ENCODE data around the gene BPIFA2. TPM values are rescaled to one million over a fixed set of nuclear protein-coding genes. Genes with fewer than 3 reads are reported as not detected.
"Not testable (repeated sequence)": the region's sequence is repeated elsewhere in the genome, so short reads cannot be mapped to it uniquely, and the experiment has no call there.

The BPIFA2 gene
- polyA plus RNA-seq, 3 donors = not detected

DNA sequence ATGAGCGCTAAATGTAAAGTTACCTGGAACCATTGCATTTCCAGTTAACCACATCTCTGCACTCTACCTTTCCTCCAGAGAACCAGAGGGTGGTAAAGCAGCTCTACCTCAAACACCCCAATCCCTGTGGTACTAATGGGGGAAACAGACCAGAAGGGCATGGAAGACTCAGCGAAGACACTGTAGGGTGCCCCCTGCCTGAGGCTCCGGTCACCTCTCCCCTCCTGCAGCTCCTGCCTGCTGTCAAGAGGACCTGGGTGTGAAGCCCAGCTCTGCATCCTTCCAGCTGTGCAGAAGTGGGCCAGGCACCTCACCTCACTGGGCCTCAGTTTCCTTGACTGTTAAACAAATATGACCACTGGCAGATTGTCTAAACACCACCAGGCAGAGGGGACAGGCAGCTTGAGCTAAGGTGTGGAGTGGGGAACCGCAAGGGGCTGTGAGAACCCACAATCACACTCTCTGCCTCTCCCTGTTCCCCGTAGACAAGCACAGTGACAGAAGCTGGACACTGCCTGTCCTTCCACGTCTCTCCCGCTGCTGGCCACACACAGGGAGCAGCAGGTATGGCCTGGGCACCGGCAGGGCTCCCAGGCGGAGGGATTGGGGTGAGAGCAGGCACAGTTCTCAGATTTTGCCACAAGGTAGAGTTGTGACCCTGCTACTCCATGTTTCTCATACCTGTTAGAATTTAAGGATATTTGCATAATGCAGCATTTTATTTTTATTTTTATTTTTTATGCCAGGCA lies 9.1 kb upstream of the BPIFA2 start:
- DNase-seq (ENCODE audit: extremely low read depth in 1 of 11, low read depth in 9 of 11, low spot score in 4 of 11) = no peak

DNA sequence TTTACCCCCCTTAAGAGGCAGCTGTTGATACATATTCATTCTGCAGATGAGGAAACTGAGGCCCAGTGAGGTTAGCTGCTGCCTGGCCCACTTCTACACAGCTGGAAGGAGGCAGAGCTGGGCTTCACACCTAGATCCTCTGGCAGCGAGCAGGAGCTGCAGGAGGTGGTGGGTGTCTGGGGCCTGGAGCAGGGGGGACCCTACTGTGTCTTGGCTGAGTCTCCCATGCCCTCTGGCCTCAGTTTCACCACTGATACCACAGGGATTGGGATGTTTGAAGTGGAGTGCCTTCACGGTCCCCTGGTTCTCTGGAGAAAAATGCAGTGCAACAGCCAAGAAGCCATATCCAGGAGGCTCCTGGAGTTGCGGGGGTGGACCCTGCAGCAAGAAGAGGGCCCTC lies 8.2 kb upstream of the BPIFA2 start:
- no peak for DNase-seq (ENCODE audit: extremely low read depth in 1 of 11, low read depth in 9 of 11, low spot score in 4 of 11)

DNA sequence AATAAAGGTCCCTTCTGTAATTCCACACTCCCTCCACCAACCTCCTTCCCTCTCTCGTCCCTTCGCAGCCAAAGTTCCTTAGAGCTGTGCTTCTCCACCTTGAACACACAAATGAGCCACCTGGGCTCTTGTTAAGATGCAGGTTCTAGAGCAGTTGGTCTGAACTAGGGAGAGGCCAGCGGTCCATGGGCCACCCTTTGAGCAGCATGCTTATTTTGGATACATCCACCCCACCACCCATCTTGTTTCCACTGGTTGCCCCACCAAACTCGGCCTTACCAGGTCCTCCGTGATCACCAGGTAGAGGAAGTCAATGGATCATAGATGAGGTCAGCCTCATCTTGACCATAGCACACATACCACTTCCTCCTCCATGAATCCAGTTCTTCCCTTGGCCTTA lies 7.3 kb upstream of the BPIFA2 start:
- no peak for DNase-seq (ENCODE audit: extremely low read depth in 1 of 11, low read depth in 9 of 11, low spot score in 4 of 11)

DNA sequence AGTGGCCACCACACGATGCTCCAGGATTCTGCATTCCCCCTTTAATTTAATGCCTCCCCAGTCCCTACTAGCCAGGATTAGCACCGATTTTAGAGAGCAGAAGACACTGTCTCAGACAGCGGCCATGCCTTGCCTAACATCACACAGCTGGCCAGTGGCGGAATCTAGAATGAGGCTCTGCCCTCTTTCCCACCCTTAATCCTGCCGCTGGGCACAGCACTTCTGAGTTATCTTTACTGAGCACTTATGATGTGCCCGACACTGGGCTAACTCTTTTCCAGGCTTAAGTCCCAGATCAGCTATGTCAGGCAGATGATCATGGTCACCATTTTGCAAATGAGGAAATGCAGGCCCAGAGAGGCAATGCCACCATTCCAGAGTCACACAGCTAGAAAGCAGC lies 5.6 kb upstream of the BPIFA2 start:
- DNase-seq (ENCODE audit: extremely low read depth in 1 of 11, low read depth in 9 of 11, low spot score in 4 of 11) = no peak

DNA sequence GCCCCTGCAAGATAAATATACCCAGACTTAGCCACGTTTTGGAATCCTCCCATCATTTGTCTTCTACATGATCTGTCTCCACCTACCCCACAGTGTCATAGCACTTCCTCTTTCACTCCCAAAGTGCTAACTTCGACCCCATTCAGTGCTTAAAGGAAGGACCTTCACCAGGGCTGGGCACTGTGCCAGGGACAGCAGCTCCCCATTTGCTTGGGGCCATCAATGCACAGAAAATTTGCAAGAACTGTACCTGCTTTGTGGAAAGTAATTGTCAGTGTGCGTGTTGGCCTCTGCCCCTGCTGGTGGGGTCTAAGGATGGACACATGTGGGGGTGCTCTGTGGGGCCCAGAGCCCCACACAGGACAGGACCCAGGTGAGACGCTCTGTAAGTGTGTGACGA lies 5.2 kb upstream of the BPIFA2 start:
- DNase-seq (ENCODE audit: extremely low read depth in 1 of 11, low read depth in 9 of 11, low spot score in 4 of 11) = no peak

DNA sequence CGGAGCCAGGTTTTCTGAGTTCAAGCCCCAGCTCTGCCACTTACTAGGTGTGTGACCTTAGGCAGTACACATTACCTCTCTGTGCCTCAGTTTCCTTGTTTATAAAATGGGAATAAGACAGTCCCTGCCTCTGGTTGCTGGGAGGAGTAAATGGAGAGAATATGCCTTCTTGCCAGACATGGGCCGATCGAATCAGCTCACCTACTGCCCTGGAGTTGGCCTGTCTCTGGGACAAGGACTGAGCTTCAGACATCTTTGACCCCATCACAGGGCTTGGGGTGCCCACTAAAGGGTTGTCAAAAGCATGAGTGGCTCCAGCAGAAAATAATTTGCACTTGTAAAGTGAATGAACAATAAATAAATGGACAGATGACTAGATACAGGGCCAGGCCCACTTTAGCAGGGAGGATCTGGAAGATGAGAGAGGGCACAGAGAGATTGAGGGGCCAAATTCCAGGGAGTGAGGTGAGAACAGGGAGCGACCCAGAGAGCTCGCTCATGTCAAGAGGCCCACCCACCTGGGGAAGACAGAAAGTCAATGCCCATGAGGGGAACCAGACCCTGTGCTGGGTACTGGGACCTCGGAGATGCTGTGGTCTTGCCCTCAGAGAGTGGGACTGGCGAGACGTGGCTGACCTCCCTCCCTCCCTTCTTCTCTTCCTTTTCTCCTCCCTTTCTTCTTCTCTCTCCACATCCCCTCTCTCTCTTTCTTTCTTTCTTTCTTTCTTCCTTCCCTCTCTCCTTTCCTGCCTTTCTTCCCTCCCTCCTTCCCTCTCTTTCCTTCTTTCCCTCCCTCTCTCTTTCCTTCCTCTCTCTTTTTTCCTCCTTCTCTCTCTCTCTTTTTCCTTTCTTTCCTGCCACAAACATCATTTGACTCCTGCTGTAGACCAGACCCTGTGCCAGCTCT lies 3.9 kb upstream of the BPIFA2 start:
- DNase-seq (ENCODE audit: extremely low read depth in 1 of 11, low read depth in 9 of 11, low spot score in 4 of 11) = no peak

DNA sequence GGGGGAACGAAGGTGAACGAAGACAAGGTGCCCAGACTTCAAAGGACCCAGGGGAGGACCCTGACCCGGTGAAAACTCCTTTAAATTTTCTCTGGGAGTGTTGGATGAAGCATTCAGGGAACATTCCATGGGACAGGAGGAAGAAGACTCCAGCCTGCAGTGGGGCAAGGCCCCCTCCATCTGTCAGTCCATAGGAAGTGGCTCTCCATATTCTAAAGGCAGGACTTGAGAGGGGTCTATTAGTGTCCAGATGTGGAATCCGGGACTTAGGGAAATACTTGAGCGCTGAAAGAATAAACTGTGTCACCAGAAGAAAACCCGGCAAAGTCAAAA lies 3.2 kb upstream of the BPIFA2 start:
- DNase-seq (ENCODE audit: extremely low read depth in 1 of 11, low read depth in 9 of 11, low spot score in 4 of 11) = no peak

DNA sequence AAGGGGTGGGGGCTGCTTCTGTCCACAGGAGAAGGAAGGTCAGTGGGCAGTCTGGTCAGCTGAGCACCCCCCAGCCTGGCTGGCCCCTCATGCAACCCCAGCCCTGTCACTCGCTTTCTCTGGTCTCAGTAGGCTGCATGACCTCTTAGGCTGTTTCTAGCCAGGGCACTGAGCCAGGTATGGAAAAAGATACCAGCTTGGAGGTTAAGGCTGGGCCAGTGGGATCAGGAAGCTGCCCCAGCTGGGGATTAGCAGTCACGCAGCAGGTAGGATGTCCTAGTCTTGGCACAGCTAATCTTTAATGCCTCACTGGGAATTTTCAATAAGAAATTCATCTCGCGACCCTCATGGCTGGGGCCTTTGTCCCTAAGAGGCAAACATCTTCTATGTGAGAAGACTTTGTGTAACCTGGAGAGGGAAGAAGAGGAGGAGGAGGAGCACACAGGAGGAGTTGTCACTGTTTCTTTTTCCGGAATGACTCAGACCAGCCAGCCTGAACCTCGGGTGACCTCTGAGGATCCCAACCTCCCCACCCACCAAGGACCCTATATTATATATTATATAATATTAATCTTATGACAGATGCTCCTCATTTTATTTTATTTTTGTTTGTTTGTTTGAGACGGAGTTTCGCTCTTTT lies 2.4 kb upstream of the BPIFA2 start:
- DNase-seq (ENCODE audit: extremely low read depth in 1 of 11, low read depth in 9 of 11, low spot score in 4 of 11) = no peak

DNA sequence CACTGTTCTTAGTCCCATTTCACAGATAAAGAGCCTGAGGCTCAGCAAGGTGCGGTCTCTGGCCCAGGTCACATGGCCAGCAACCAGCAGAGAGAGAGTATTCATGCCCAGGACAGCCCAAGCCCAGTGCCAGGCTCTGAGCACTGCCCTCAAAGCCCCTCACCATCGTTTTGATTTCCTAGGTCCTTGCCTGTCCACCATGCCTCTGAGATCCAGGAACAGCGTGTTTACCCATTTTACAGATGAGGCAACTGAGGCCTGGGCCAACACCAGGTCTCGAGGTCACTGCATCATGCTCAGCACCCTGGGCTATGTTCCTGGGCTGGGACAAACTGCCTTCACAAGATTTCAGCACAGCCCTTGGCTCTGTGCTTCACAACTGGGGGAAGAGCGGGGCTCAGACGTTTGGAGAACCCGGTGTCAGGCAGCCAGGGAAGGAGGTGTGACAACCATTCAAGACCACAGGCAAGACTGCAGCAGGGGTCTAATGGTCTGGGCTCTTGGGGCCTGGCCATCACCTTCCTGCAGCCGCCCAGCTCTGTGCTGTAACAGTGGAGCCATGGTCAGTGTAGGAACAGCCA lies 1.3 kb upstream of the BPIFA2 start:
- no peak for DNase-seq (ENCODE audit: extremely low read depth in 1 of 11, low read depth in 9 of 11, low spot score in 4 of 11)

DNA sequence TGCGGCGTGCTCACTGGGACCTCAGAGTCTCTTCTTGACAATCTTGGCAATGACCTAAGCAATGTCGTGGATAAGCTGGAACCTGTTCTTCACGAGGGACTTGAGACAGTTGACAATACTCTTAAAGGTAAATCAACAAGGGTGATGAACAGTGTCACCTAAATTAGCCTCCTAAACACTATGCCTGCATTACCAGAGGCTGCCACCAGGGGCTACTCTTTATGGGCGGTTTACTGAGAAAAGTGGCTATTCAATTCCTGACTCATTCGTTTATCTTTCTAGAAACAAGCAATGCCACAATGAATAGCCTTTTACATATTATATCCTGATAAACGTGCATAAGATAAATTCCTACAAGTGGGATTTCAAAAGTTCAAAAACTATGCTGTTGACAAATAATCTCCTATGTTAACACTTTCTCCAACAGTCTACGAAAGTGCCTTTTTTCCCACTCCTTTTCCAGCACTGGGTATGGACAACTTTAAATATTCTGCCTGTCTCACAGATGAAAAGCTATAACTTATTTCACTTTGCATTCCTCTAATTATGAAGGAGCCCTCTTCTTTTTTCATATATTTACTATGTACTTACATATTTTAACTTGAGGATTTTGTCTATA lies 1.3 kb downstream of the BPIFA2 start:
- DNase-seq (ENCODE audit: extremely low read depth in 1 of 11, low read depth in 9 of 11, low spot score in 4 of 11) = no peak

DNA sequence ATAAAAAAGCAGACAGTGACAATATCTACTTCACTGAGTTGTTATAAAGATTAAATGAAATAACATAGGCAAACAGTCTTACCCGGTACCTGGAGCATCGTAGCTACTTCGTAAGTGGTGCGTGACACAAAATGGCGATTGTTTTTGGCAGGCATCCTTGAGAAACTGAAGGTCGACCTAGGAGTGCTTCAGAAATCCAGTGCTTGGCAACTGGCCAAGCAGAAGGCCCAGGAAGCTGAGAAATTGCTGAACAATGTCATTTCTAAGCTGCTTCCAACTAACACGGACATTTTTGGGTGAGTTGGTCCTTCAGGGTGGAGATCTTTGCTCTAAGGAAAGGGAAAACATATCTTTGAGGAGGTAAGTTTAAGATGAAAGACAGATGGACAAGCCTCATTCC lies 4.8 kb downstream of the BPIFA2 start:
- peak in 1 of 11 donors; percentile 11 for DNase-seq (ENCODE audit: extremely low read depth in 1 of 11, low read depth in 9 of 11, low spot score in 4 of 11)

DNA sequence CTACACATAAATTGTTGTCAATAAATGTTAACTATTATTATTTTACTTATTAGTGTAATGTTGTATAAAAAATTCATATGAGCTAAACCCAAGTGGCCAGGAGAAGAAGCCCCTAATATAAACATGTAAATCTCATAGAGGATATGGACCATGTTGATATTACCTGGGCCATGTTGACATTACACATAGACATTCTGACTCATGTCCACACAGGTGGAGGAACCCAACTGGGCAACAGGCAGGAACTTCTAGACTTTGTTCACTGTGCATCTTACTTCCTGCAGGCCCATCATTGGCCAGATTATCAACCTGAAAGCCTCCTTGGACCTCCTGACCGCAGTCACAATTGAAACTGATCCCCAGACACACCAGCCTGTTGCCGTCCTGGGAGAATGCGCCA lies 7.2 kb downstream of the BPIFA2 start:
- DNase-seq (ENCODE audit: extremely low read depth in 1 of 11, low read depth in 9 of 11, low spot score in 4 of 11) = no peak

DNA sequence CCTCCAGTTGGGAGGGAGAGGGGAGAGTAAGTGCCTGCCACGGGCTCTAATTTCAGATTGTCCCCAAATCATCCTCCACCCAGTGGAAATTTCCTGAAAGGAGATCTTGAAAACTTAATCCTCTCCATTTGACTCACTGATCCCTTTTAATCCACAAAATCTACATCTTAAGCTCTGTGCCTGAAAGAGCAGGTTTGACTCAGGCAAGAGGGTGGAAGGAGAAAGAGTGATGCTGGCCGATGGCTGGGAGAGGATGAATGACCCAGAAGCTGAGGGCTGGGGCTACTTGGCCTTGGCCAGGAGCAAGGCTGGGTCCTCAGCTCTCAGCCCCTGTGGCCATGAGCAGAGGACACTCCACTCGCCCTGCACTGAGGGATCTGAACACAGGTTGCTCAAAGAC lies 8.1 kb downstream of the BPIFA2 start:
- DNase-seq (ENCODE audit: extremely low read depth in 1 of 11, low read depth in 9 of 11, low spot score in 4 of 11) = no peak

DNA sequence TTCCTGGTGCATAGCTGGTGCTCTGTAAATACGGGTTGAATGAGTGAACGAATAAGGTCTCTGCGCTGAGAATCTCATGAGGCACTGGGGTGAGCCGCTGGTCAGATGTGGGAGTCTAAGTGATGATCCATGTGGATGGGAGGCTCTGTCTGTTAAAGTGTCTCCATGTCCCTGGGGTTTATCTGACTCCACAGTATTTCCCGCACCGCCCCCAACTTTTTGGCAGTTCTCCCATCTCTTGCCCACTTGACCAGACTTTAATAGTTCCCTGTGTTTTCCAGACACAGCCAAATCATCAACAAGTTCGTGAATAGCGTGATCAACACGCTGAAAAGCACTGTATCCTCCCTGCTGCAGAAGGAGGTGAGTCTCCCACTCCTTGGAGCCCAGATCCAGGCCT lies 9.9 kb downstream of the BPIFA2 start:
- DNase-seq (ENCODE audit: extremely low read depth in 1 of 11, low read depth in 9 of 11, low spot score in 4 of 11) = no peak

DNA sequence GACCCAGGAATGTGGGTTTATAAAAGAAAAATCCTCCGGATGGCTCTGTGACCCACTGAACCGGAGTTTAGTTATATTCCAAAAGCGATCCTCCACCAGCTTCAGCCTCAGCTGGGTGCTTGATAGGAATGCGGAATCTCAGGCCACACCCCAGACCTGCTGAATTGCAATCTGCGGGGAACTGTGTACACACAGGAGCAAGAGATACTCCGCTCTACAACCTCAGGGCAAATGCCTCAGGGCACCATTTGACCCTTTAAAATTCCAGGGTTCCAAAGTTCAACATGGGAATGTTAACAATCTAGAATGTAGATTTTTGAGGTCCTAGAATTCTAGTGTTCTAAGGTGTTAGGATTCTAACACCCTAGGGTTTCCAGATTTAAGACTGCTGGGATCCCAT lies 10.8 kb downstream of the BPIFA2 start:
- DNase-seq (ENCODE audit: extremely low read depth in 1 of 11, low read depth in 9 of 11, low spot score in 4 of 11) = peak in 6 of 11 donors; percentile 4 to 25 (median 10)

DNA sequence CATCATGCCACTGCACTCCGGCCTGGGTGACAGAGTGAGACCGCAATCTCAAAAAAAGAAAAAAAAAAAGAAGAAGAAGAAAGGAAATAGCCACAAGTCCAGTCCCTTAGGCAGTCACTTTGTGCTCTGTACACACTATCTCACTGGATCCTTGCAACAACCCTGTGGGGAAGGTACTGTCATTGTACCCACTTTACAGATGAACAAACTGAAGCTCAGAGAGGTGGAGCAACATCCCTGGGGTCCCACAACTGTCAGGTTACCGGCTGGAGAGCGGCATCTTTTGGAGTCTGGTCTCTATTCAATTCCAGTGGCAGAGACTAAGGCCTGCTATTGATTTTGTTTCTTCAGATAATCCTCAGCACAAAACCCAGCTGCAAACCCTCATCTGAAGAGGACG lies 12.2 kb downstream of the BPIFA2 start:
- DNase-seq (ENCODE audit: extremely low read depth in 1 of 11, low read depth in 9 of 11, low spot score in 4 of 11) = no peak

DNA sequence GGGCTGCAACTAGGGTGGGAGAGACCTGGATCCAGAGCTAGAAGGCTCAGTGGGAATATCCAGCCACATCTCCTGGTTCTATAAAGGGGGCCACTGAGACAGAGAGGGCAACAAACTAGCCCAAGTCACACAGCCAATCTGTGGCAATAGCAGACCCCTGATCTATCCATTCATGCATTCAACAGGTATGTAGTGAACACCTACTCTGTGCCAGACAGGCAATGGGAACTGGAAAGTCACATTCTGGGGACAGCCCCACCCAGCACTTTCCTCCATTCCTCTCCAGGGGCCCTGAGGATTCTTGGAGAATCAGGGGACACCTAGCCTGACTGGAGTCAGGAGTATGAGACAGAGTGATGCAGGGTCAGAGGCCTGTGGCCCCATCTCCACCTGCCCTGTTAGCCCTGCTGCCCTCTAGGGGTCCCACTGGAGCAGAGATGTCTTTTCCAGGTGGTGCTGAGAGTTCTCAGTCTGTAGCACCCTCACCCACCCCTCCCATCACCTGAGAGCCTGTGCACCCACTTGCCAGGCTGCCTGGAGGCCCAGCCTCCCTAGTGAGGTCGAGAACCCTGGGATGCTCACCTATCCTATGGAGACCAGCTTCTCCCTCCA lies 13.6 kb downstream of the BPIFA2 start:
- DNase-seq (ENCODE audit: extremely low read depth in 1 of 11, low read depth in 9 of 11, low spot score in 4 of 11) = no peak

DNA sequence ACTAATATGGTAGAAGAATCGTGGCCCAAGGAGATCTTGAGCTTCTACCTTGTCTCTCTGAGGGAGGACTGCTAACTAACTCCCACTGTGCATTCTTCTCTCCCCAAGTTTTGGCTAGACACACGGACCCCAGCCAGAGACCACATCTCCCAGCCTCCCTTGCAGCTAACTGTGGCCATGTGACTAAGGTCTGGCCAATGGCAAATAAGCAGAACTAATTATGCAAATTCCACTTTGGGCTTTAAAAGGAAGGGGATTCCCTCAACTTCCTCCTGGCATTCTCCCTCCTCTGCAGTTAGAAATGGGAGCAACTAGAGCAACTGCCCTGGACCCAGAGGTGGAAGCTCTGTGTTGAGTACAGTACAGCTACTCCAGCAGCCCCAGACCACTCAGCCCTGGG lies 15.4 kb downstream of the BPIFA2 start:
- DNase-seq (ENCODE audit: extremely low read depth in 1 of 11, low read depth in 9 of 11, low spot score in 4 of 11) = no peak

DNA sequence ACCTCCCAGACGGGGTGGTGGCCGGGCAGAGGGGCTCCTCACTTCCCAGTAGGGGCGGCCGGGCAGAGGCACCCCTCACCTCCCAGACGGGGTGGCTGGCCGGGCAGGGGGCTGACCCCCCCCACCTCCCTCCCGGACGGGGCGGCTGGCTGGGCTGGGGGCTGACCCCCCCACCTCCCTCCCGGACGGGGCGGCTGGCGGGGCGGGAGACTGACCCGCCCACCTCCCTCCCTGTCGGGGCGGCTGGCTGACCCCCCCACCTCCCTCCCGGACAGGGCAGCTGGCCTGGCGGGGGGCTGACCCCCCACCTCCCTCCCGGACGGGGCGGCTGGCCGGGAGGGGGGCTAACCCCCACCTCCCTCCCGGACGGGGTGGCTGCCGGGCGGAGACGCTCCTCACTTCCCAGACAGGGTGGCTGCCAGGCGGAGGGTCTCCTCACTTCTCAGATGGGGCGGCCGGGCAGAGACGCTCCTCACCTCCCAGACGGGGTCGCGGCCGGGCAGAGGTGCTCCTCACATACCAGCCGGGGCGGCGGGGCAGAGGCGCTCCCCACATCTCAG lies 17.2 kb downstream of the BPIFA2 start:
- not testable (repeated sequence) for DNase-seq (ENCODE audit: extremely low read depth in 1 of 11, low read depth in 9 of 11, low spot score in 4 of 11)

Measured in renal cortex interstitium (tissue), 11 donors.